GM08714 (cell line): ENCODE measurements around the gene TENT4B.
A peak's percentile ranks its signal among the peaks of the same experiment; 100 is the strongest.

Source experiments
- H3K4me3 ChIP-seq: fragments of 200-500 bp; sonication (Bioruptor generic); 2 replicates; pipeline ENCODE4 v1.5.1; 2014; ENCODE audit warnings: mild to moderate bottlenecking, low read length, inconsistent platforms
- ZNF274 ChIP-seq: IDR thresholded peaks from 2 replicates; pipeline ENCODE4 v1.6.1; 2012; ENCODE audit warnings: mild to moderate bottlenecking, low read depth, low read length

The TENT4B gene

GRCh38 chr16:50260206-50261159 lies 107.4 kb downstream of the TENT4B start:
- TF ChIP-seq ZNF274 = no peak

GRCh38 chr16:50261160-50261706 lies 108.1 kb downstream of the TENT4B start:
- no peak overlapping the region for H3K4me3 ChIP-seq
- TF ChIP-seq ZNF274 = no peak

More at GRCh38 chr16:50260206-50261159, 107.4 kb downstream of the TENT4B start:
- H3K4me3 ChIP-seq = no peak overlapping the region

- TF ChIP-seq ZNF274 = no peak
- no peak overlapping the region for H3K4me3 ChIP-seq
These were observed 108.7 kb downstream of the TENT4B start for GRCh38 chr16:50261707-50262235.

GRCh38 chr16:50263060-50263909 lies 110.2 kb downstream of the TENT4B start:
- no peak for TF ChIP-seq ZNF274
- H3K4me3 ChIP-seq = no peak overlapping the region

- H3K4me3 ChIP-seq = no peak overlapping the region
- no peak for TF ChIP-seq ZNF274
These were observed 111.1 kb downstream of the TENT4B start for GRCh38 chr16:50263940-50264929.

- H3K4me3 ChIP-seq = no peak overlapping the region
- TF ChIP-seq ZNF274 = no peak
These were observed 112.2 kb downstream of the TENT4B start for GRCh38 chr16:50265260-50265659.

- no peak overlapping the region; the same call in 1 of the 2 replicates for H3K4me3 ChIP-seq
- TF ChIP-seq ZNF274 = no peak
These were observed 112.7 kb downstream of the TENT4B start for GRCh38 chr16:50265716-50266336.

- peak within 1 kb of the TSS; percentile 90 for H3K4me3 ChIP-seq
These were observed 113.4 kb downstream of the TENT4B start, which contains the start of gene ADCY7 for GRCh38 chr16:50266337-50267091. Gene ADCY7, plus strand, starts transcription at chr16:50266551. Its CDS starts 21,629 bp downstream, at chr16:50288180.

GRCh38 chr16:50267151-50267631 lies 114.1 kb downstream of the TENT4B start:
- no peak for TF ChIP-seq ZNF274
- H3K4me3 ChIP-seq = peak overlapping the region; percentile 90

More at GRCh38 chr16:50266337-50267091, 113.4 kb downstream of the TENT4B start, which contains the start of gene ADCY7:
- TF ChIP-seq ZNF274 = no peak

- TF ChIP-seq ZNF274 = no peak
- H3K4me3 ChIP-seq = peak overlapping the region; percentile 90; the same call in 1 of the 2 replicates
These were observed 114.5 kb downstream of the TENT4B start for GRCh38 chr16:50267651-50268050.

- TF ChIP-seq ZNF274 = no peak
- no peak overlapping the region for H3K4me3 ChIP-seq
These were observed 115.2 kb downstream of the TENT4B start for GRCh38 chr16:50268352-50268751.

GRCh38 chr16:50269061-50269705 lies 116.1 kb downstream of the TENT4B start:
- no peak for TF ChIP-seq ZNF274

More at GRCh38 chr16:50269061-50269705, 116.1 kb downstream of the TENT4B start:
- no peak overlapping the region for H3K4me3 ChIP-seq
